ENCODE results near the gene DEF6. TPM values are rescaled to one million over a fixed set of nuclear protein-coding genes. Genes with fewer than 3 reads are reported as not detected.

Gene DEF6
- total RNA-seq, 1 donor from 2014 or later, result 0.82 TPM

DNA sequence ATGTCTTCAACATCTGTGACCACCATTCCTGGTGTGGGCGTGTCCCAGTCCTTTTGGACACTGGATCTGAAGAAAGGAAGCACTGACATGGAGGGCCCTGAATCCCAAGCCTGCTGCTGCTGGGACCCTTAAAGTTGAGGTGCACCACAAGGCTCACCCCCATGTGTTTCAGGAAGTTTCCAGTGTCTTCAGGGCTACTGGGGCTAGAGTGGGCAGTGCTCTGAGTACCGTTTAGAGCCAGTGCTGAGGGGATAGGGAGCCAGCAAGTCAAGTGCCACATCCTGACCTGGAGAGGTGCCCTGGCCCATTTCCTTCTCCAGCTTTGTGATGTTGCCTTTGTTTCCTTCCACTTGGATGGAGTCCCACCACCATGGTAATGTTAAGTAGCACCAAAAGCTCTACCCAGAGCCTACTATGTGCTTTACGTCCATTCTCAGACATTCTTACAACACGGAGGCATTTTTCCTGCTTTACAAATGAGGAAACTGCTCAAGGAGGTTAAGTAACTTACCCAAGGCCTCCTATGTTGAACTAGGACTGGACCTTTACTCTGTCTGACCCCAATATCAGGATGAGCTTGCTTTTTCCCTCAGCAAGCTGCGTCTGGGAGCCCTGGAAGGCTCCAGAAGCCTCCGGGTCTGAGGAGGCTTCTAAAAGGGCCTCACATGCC lies 552 bp upstream of the DEF6 start:
- TF ChIP-seq, protein P1, sequence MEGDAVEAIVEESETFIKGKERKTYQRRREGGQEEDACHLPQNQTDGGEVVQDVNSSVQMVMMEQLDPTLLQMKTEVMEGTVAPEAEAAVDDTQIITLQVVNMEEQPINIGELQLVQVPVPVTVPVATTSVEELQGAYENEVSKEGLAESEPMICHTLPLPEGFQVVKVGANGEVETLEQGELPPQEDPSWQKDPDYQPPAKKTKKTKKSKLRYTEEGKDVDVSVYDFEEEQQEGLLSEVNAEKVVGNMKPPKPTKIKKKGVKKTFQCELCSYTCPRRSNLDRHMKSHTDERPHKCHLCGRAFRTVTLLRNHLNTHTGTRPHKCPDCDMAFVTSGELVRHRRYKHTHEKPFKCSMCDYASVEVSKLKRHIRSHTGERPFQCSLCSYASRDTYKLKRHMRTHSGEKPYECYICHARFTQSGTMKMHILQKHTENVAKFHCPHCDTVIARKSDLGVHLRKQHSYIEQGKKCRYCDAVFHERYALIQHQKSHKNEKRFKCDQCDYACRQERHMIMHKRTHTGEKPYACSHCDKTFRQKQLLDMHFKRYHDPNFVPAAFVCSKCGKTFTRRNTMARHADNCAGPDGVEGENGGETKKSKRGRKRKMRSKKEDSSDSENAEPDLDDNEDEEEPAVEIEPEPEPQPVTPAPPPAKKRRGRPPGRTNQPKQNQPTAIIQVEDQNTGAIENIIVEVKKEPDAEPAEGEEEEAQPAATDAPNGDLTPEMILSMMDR (IDR thresholded peaks at IDR 0.05), result no peak
- Mint-ChIP-seq H3K4me3 (ENCODE audit: unreplicated experiment) (peak overlapping the region; percentile 25), H3K27me3 (ENCODE audit: low read depth) (no peaks in the 10 kb centered on the region), H3K27ac (ENCODE audit: unreplicated experiment) (no peak overlapping the region), H3K36me3 (ENCODE audit: low read depth) (peaks cover 6% of the 10 kb centered on the region), H3K9me3 (ENCODE audit: low read depth) (no peaks in the 10 kb centered on the region), H3K4me1 (ENCODE audit: low read depth) (peaks cover 3% of the 10 kb centered on the region)
- DNase-seq (ENCODE audit: low spot score), result no peak

DNA sequence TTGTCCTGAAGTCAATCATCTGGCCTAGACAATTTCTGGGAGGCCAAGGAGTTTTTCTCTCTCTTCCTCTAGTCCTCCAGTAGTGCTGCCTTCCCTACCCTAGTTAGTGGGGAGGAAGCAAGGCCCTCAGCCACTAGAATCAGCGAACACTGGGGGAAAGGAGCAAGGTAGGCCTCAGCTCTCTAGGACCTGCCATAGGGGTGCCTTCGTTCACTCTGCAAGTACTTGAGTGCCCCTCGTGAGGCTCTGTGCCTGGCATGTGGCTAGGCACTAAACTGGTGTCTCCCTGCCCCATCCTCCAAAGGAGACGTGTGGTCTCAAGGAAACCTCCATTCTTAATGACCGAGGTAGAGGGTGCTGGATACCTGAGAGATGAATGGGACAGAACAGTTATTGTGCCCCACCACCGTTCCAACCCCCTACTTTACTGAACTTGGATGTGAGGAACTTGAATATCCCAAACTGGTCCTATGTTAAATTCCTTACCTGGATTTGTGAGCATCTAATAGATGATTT lies 1.1 kb downstream of the DEF6 start:
- H3K4me1 Mint-ChIP-seq (ENCODE audit: low read depth), result peaks cover 16% of the 10 kb centered on the region
- H3K4me3 Mint-ChIP-seq (ENCODE audit: unreplicated experiment), result no peak overlapping the region
- DNase-seq (ENCODE audit: low spot score), result no peak
- TF ChIP-seq, protein P1 (IDR thresholded peaks at IDR 0.05), result no peak
- H3K27ac Mint-ChIP-seq (ENCODE audit: unreplicated experiment), result no peak overlapping the region
- no peaks in the 10 kb centered on the region for H3K27me3 Mint-ChIP-seq (ENCODE audit: low read depth)
- H3K9me3 Mint-ChIP-seq (ENCODE audit: low read depth), result no peaks in the 10 kb centered on the region
- peaks cover 3% of the 10 kb centered on the region for H3K36me3 Mint-ChIP-seq (ENCODE audit: low read depth)

DNA sequence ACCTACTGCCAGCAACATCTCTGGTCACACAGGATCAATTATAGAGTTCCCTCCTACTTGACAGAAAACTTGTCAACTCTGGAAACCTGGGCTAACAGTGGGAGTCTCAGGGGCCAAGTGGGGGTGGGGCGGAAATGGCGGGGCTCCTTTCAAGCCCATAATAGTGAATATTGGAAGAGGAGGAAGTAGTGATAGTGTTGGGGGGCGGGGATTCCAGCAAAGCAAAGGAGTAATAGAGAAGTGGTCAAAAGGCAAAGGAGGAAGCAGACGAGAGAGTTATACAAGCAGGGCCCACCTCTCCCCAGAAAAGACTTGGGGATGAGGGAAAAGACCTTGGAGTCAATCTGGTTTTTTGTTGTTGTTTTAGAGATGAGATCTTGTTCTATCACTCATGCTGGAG lies 2.1 kb downstream of the DEF6 start:
- no peaks in the 10 kb centered on the region for H3K27me3 Mint-ChIP-seq (ENCODE audit: low read depth)

DNA sequence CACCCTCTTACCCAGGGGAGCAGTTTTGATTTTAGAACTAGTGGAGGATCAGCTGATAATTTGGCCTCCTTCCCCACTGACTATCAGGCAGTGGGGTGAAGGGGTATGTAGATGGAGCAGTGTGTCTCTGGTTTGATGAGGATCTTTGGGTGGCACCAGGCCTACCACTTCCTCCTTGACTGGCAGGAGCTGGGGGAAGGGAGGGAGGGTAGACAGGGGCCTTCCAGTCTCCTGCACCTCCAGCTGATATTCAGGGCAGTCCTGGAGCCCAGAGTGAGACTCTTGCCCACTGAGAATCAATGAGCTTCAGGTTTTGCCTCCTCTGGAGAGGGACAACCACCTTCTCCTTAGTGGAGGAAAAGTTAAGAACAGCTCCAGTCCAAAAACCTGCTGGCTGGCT lies 3.2 kb downstream of the DEF6 start:
- H3K9me3 Mint-ChIP-seq (ENCODE audit: low read depth), result no peaks in the 10 kb centered on the region
- H3K36me3 Mint-ChIP-seq (ENCODE audit: low read depth), result no peaks in the 10 kb centered on the region
- no peak for DNase-seq (ENCODE audit: low spot score)
- peaks cover 16% of the 10 kb centered on the region for H3K4me1 Mint-ChIP-seq (ENCODE audit: low read depth)
- no peaks in the 10 kb centered on the region for H3K27me3 Mint-ChIP-seq (ENCODE audit: low read depth)
- no peak overlapping the region for H3K27ac Mint-ChIP-seq (ENCODE audit: unreplicated experiment)
- TF ChIP-seq, protein P1 (IDR thresholded peaks at IDR 0.05), result no peak
- H3K4me3 Mint-ChIP-seq (ENCODE audit: unreplicated experiment), result no peak overlapping the region

More for the DNA sequence above, 2.1 kb downstream of the DEF6 start:
- Mint-ChIP-seq H3K4me1 (ENCODE audit: low read depth) (peaks cover 16% of the 10 kb centered on the region), H3K4me3 (ENCODE audit: unreplicated experiment) (no peak overlapping the region), H3K36me3 (ENCODE audit: low read depth) (no peaks in the 10 kb centered on the region), H3K9me3 (ENCODE audit: low read depth) (no peaks in the 10 kb centered on the region), H3K27ac (ENCODE audit: unreplicated experiment) (no peak overlapping the region)
- TF ChIP-seq, protein P1 (IDR thresholded peaks at IDR 0.05), result no peak
- no peak for DNase-seq (ENCODE audit: low spot score)

DNA sequence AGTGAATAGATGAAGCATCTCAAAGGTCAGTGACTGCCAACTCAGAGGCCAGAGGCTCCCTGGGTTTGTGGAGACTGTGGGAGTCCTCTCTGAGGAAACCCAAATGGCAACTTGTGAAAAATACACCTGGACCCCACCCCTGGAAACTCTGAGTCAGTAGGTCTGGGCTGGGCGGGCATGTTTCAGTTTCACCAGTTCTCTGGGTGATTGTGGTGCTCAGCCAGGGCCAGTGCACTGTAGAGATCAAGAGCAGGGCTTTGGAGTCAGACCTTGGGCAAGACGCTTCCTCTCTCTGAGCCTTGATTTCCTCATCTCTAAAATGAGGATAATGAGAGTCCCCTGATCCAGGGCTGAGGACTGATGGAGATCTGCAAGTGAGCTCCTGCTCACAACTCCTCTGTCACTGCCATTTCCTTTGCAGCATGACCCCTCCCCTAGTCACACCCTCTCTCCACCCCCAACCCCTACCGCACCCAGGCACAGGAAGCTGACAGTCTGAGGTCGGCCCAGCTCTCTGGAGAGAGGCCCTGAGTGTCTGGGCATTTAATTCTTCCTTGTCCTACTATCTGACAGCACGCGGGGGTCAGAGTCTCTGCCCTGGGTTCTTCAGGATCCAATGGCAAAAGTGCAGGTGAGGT lies 5.1 kb downstream of the DEF6 start:
- no peak overlapping the region for H3K27ac Mint-ChIP-seq (ENCODE audit: unreplicated experiment)
- H3K4me3 Mint-ChIP-seq (ENCODE audit: unreplicated experiment), result no peak overlapping the region

More for the DNA sequence above, 5.1 kb downstream of the DEF6 start:
- Mint-ChIP-seq H3K36me3 (ENCODE audit: low read depth) (no peaks in the 10 kb centered on the region), H3K9me3 (ENCODE audit: low read depth) (no peaks in the 10 kb centered on the region), H3K4me1 (ENCODE audit: low read depth) (peaks cover 13% of the 10 kb centered on the region), H3K27me3 (ENCODE audit: low read depth) (no peaks in the 10 kb centered on the region)
- TF ChIP-seq, protein P1 (IDR thresholded peaks at IDR 0.05), result no peak
- no peak for DNase-seq (ENCODE audit: low spot score)

Measured in chondrocyte (in vitro differentiated cells).